ENCODE data around the gene PAFAH1B1.

PAFAH1B1 gene

DNA sequence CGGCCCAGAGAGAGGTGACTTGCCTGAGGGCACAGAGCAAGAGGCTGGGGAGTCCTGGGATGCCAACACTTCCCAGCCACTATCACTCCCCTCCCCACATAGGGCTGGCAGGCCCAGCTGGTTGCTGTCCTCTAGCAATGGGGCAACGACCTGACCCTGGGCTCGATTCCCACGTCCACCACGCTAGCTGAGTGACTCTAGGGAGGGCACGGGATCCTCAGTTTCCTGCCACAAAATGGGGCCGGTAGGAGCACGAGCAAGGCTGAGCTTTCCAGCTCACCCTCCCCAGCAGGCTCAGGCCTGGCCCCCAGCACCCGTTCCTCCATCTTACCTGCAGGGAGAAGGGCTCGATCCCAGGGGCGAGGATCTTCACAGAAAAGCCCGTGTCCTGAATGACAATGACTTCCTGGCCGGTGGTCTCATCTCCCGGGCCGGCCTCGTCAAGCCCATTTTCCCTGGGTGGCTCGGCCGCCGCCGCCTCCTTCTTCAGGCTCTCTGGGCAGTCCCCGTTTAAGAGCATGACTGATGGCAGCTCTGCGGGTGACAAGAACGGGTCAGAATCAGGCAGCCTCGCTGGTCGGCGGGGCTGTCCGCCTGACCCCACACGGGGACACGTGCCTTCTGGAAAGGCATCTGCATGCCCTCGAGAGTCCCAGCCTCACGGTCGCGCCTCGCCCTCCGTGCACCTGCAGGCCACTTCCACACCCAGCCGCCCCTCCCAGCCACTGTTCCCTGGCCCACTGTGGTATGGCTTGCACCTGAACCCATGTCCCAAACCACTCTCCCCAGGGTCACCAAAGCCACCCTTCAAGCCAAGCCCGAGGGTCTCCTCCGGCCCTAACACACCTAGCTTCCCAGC, 110.8 kb downstream of the PAFAH1B1 start:
- no peak for DNase-seq

DNA sequence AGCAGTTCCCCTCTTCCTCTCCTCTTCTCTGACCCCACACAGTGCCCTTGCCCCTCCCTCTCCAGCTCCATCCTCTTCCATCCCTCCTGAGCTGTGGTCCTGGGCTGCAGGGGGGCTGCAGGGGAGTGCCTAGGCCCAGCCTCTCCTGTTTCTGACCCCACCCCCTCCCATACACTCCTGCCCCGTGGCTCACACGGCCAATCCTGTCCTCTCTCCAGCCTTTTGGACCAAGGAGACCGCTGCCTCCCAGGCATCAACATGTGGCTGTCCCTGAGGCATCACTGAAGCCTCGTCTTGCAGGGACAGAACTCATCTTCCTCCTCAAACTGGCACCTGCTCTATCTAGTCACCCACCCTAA, 111.4 kb downstream of the PAFAH1B1 start:
- DNase-seq, result no peak

GRCh38 chr17:2705263-2705662, 111.8 kb downstream of the PAFAH1B1 start:
- DNase-seq, result no peak

DNA sequence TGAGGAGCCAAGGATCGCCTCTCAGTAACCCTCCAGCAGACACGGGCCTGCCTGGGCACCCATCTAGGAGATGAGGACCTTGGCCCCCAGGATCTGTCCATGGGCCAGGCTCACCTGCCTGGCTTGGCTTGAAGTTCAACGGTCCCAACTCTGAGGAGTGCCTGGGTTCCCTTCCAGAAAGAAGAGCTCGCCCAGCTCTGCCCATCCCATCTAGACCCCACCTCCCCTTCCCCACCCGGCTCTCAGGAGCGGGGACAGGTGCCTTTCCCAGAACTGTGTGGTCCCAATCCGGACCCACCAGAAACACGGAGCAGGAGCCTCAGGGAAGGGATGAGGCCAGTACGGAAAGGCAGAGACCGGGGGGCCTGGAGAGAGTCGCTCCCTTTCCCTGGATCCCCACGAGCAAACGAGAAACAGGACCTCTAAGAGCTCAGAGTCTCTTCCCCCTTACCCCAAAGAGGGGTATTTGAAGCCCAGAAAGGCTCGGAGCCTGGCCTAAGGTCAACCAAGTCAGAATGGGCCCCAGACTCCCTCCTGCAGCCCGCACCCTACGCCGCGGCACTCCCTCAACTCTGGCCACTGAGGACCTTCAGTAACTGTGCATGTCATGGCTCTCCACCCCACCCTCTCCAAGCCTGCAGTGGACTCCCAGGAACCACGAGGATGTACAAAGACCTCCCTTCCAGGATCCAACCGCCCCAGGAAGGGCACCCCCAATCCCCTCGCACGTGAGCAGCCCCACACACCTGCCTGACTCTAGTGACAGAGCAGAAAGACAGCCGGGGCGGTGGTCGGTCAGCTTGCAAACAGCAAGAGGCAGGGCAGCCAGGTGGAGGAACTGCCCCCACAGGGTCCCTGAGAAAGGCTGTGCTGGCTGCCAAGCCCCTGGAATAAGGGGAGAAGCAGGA, 112.7 kb downstream of the PAFAH1B1 start:
- no peak for DNase-seq

DNA sequence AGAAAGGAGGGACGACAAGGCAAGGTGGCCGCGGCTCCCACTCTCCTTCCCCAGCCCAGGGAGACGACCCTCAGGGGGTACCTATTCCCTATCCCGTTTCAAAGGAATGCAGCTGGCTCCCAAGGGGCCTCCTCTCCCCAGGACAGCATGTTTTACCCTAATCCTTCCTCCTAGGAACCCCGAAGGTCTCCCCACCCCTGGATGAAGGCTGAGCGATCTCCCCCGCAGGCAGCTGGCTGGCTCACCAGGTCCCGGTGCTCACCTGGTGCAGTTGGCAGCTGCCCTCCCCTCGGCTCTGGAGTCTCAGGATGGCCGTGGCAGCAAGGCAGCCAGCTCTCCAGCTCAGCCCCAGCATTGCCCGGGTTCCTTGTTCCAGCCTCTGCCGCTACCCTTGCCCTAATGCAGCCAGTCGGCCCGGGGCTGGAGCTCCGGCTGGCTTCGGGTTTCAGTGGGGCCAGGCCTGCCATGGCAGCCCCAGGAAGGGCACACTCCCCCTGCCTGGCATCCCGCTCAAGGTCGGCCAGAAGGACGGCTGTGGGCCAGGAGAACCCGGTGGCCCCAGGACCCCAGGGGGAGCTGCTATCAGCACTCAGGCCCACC, 113.6 kb downstream of the PAFAH1B1 start:
- no peak for DNase-seq

DNA sequence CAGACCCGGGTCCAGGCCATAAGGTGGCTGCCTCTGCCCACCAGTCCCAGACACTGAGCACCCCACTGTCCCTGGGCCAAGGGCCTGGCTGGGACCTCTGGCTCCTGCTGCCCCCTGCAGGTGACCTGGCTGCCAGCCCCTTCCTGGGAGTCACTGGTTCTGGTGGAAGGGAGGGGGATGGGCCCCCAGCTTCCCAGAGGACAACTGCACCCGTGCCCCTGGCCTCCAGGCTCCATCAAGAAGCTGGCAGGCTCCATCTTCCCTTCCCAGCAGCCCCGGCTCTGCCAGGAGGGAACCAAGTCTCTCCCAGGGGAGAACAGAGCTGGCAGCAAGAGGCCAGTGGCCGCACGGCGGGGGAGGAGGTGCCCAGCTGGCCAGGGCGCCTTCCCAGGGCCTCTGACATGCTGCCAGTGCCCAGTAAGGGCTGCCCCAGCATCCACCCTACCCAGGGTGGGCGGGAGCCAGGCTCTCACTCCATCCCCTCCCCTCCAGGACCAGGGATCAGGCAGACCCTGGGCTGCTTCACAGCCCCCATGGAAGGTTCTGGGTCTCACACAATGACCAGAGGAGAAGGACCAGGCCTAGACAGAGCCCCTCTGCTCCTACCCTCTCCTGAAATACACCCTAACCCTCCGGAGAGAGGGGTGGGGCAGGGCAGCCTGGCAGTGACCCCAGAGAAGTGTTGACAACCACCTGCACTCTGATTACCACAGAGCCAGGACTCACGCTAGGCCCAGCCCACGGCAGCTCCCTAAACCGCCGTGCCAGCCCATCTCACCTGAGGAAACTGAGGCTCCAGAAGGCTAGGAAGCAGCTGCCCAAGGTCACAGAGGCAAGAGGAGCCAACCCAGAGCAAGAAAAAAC, 114.5 kb downstream of the PAFAH1B1 start:
- peak in 1 of 2 experiments; percentile 38 for DNase-seq

DNA sequence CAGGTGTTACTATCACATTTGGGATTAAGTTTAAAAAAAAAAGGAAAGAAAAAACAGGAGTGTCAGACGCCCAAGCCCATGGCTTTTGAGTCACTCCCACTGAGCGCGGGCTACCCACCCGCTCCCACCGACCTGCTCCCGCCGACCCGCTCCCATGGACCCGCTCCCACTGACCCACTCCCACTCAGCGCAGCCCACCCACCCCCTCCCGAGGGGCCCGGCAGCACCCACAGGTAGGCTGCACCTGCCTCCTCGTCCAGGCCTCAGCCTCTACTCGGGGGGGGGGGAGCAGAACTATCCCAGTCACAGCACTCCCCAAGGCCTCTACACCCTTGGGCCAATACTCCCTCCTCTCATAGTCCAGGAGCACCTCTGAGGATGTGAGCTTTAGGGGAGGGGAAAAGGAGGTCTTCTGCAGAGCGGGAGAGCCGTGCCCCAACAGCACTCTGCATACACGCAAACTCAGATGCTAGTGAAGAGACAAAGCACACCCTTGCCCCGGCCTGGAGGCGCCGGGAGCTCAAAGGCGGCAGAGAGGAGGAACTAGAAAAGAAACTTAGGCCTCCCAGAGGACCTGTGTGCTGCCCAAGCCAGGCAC, 115.2 kb downstream of the PAFAH1B1 start:
- DNase-seq, result no peak

- DNase-seq, result no peak
These were observed 115.8 kb downstream of the PAFAH1B1 start for GRCh38 chr17:2709183-2709661.

- DNase-seq, result no peak
These were observed 116.8 kb downstream of the PAFAH1B1 start for GRCh38 chr17:2710071-2710802.

DNA sequence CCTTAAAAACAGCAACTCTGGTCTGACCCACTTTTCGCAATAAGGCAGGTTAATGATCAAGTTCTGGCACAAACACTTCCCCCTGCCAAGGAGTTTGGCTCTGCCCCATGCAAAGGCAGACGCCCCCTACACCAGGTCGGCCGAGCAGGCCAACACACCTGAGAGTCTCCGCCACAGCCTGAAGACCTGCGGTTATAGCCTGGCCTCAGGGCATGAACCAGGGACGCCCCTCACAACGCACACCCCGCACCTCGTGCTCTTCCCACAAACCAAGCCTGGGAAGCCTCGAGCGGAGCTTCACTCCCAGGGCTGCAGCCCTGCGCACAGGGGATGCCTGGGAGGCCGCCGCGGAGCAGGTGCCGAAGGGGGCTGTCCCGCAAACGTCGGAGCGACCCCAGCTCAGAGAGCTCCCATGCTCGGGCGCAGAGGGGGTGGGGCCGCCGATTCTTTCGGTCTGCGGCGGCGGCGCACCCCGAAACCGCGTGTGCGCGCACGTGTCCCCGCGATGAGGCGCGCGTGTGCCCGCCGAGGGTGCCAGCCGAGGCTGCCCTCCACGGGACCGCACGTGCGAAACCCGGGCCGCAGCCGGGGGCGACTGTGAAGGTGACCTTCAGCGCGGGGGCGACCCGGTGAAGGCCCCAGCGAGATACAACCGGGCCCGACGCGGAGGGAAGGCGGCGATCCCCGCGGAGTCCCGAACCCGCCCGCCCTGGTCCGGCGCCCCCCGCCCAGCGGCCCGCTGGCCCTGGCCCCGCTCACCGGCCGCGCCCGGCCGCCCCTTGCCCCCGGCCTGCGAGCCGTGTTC, 117.6 kb downstream of the PAFAH1B1 start:
- peak in 1 of 2 experiments; percentile 46 for DNase-seq

DNA sequence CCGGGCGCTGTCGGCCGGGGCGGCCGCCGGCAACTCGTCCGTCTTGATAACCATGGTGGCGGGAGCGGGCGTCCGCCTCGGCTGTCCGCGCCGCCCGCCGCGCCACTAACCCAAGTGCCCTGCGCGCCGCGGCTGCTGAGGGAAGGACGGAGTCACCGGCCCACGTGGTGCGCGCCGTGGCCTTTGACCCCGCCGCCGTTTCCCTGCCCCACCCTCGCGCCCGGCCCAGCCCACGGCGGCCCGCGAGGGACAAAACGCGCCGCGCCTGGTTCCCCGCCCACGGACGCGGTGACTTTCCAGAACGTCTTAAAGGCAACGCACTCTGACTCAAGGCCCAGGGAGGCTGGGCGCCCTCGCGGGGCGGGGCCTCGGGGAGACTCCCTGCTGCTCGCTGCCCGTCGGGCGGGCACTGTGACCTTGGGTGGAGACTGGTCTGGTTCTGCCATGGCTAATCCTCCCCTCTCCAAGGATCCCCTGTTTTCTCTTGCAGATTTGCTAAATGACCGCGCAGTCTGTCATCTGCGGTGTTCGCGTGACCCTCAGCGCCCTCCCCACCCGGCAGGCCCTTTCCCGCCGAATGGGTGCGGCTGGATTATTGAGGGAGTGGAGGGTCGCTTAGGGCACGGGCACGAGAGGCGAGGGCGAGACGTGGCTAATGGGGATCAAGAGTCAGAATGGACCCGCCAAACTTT, 118.3 kb downstream of the PAFAH1B1 start, which contains the start of gene CLUH:
Gene CLUH, minus strand, starts transcription at position 157 of the 692 bp plus-strand sequence. Its CDS starts 103 bp downstream, at position 54.
- peak; percentile 97 to 98 for DNase-seq

DNA sequence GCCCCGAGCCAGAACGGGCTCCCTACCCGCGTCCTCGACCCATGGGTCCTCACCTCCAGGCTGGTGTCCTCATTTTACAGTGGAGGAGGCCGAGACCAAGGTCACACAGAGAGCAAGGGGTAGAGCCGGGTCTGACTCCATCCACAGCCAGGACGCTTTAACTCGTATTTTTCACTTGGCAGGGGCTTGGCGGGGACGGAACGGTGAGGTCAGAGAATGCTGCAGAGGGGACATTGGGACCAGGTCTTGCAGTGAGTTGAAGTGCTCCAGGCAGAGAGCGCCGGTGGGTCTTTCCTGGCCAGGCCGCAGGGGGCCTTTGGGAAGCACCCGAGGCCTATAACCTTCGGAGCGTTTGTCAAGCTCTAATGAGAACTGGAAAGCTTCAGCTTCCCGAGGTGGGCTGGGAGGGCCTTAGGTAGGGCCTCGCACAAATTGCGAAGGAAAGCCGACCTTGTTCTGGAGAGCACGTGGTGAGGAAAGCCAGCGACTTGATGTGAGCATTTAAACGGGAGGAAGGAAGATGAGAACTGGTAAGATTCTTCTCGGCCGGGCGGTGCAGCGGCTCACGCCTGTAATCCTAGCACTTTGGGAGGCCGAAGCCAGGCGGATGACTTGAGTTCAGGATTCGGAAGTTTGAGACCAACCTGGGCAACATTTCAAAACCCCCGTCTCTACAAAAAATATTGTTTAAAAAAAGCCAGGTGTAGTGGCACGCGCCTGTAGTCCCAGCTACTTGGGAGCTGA, 119.0 kb downstream of the PAFAH1B1 start:
- DNase-seq, result no peak

DNA sequence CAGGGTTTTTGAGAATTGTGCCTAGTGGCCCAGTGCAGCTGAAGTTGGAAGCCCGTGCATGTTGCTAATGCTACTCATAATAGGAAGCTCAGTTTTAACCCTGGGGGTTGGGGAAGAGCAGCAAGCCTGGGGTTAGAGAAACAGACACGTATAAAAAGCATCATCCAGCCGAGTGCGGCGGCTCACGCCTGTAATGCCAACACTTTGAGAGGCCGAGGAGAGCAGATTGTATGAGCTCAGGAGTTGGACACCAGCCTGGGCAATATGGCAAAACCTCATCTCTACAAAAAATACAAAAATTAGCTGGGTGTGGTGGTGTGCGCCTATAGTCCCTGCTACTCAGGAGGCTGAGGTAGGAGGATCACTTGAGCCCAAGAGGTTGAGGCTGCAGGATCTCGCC, 120.4 kb downstream of the PAFAH1B1 start:
- no peak for DNase-seq

DNA sequence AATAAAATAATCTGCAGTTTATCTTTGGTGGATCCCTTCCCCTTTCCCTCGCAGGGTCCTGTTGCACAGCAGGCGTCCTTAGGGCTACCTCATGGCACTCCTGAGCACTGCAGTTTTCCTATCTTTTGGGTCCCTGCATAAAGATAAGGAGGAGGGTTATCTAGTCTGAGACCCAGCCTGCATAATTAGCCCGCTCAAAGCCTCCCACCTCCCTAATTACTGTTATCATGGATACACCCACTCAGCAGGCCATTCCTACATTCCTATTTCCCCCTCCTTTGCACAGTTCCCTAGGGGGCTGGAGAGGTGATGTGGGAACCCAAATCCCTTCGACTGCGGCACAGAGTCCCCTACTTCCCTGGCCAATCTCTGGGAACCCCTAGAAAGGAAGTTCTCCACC, 123.2 kb downstream of the PAFAH1B1 start:
- no peak for DNase-seq

- no peak for DNase-seq
These were observed 124.9 kb downstream of the PAFAH1B1 start for GRCh38 chr17:2718150-2718938.

GRCh38 chr17:2719861-2720260, 126.4 kb downstream of the PAFAH1B1 start:
- DNase-seq, result no peak

- no peak for DNase-seq
These were observed 128.1 kb downstream of the PAFAH1B1 start for GRCh38 chr17:2721603-2722002.

DNA sequence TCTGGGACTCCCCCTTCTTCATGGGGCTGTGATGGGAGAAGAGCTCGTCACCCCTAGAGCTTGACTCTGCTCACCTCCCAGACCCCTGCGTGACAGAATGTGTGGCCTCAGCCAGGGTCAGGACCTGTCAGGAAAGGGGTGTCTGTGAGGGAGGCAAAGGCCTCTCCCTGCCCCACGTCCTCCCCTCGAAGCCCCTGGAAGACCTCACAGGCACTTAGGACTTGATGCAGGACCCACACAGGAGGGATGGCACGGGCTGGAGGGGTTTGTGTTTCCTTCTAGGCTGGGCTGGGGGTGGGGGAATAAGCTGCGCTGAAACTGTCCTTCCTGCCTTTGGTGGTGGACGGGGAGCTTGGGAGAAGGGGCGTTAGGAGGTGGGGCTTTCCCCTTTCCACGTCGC, 129.2 kb downstream of the PAFAH1B1 start:
- DNase-seq, result no peak
